Measurements from ENCODE around the gene UBE2E2.
"Not testable (repeated sequence)": the region's sequence is repeated elsewhere in the genome, so short reads cannot be mapped to it uniquely, and the experiment has no call there.

Gene UBE2E2

GRCh38 chr3:23329471-23330105 lies 126.5 kb downstream of the UBE2E2 start:
- Mint-ChIP-seq H3K4me3 (no peak overlapping the region), H3K27me3 (ENCODE audit: low read depth) (no peaks in the 10 kb centered on the region), H3K4me1 (no peaks in the 10 kb centered on the region), H3K9me3 (peaks cover 9% of the 10 kb centered on the region), H3K36me3 (ENCODE audit: low read depth) (peaks cover 7% of the 10 kb centered on the region), H3K27ac (no peak overlapping the region)
- TF ChIP-seq, protein P1, sequence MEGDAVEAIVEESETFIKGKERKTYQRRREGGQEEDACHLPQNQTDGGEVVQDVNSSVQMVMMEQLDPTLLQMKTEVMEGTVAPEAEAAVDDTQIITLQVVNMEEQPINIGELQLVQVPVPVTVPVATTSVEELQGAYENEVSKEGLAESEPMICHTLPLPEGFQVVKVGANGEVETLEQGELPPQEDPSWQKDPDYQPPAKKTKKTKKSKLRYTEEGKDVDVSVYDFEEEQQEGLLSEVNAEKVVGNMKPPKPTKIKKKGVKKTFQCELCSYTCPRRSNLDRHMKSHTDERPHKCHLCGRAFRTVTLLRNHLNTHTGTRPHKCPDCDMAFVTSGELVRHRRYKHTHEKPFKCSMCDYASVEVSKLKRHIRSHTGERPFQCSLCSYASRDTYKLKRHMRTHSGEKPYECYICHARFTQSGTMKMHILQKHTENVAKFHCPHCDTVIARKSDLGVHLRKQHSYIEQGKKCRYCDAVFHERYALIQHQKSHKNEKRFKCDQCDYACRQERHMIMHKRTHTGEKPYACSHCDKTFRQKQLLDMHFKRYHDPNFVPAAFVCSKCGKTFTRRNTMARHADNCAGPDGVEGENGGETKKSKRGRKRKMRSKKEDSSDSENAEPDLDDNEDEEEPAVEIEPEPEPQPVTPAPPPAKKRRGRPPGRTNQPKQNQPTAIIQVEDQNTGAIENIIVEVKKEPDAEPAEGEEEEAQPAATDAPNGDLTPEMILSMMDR (IDR thresholded peaks at IDR 0.05; ENCODE audit: unreplicated experiment in 3 of 3): no peak

DNA sequence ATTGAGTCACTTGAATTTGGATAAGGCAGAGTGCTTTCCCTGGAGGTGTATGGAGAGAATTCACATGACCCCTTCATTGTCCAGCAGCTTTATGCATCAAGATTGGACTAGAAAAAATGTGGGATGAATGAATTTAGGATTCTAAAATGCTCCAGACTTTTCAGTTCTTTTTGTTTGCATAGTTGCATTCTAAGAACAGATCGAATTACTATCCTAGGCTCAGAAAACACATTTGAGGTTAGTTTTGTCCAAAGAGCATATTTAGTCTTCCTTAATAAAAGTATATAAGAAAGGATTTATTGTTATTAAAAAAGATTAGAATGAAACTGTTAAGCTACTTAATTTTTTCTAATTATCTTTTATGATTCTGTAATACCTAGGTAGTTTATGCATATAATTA lies 127.4 kb downstream of the UBE2E2 start:
- peaks cover 6% of the 10 kb centered on the region for H3K36me3 Mint-ChIP-seq (ENCODE audit: low read depth)
- H3K4me3 Mint-ChIP-seq: no peak overlapping the region
- peaks cover 8% of the 10 kb centered on the region for H3K9me3 Mint-ChIP-seq
- no peak overlapping the region for H3K27ac Mint-ChIP-seq
- H3K27me3 Mint-ChIP-seq (ENCODE audit: low read depth): no peaks in the 10 kb centered on the region
- TF ChIP-seq, protein P1 (IDR thresholded peaks at IDR 0.05; ENCODE audit: unreplicated experiment in 3 of 3): no peak
- no peaks in the 10 kb centered on the region for H3K4me1 Mint-ChIP-seq

DNA sequence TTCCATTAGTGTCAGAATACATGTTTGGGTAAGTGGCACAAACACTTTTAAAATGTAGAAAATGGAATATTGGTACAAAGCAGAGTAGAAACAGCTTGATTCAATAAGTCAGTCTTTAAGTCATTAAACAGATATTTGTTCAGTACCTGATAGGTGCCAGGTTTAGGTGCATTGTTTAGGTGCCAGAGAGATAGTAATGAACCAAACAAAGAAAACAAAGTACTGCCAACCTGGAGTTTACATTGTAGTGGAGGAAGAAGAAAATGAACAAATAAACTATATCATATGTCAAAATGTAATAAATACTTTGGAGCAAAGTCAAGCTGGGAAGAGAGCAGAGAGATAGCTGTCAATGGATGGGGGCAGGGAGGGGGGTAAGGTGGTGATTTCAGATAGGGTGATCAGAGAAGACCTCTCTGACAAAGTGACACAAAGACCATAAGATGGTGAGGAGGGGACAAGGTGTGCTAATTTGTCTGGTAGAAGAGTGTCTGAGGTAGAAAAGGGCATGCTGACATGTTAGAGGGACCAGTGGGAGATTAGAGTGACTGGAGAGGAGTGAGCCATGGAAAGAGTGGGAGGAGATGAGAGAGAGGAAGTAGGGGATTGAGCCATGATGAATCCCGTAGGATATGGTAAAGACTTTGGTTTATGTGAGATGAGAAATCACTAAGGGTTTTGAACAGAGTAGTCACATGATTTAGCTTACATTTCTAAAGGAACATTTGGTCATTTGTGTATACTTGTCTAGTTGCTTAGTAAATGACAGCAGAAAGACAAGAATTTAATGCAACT lies 128.2 kb downstream of the UBE2E2 start:
- TF ChIP-seq, protein P1 (IDR thresholded peaks at IDR 0.05; ENCODE audit: unreplicated experiment in 3 of 3): no peak
- H3K4me1 Mint-ChIP-seq: no peaks in the 10 kb centered on the region
- peaks cover 5% of the 10 kb centered on the region for H3K9me3 Mint-ChIP-seq
- peaks cover 4% of the 10 kb centered on the region for H3K36me3 Mint-ChIP-seq (ENCODE audit: low read depth)
- H3K27me3 Mint-ChIP-seq (ENCODE audit: low read depth): no peaks in the 10 kb centered on the region
- H3K4me3 Mint-ChIP-seq: no peak overlapping the region
- H3K27ac Mint-ChIP-seq: no peak overlapping the region

- H3K4me3 Mint-ChIP-seq: no peak overlapping the region
- TF ChIP-seq, protein P1 (IDR thresholded peaks at IDR 0.05; ENCODE audit: unreplicated experiment in 3 of 3): no peak
- no peak overlapping the region for H3K27ac Mint-ChIP-seq
- H3K4me1 Mint-ChIP-seq: no peaks in the 10 kb centered on the region
- no peaks in the 10 kb centered on the region for H3K36me3 Mint-ChIP-seq (ENCODE audit: low read depth)
- peaks cover 2% of the 10 kb centered on the region for H3K9me3 Mint-ChIP-seq
- H3K27me3 Mint-ChIP-seq (ENCODE audit: low read depth): no peaks in the 10 kb centered on the region
Observed at GRCh38 chr3:23333633-23334032, 130.5 kb downstream of the UBE2E2 start.

DNA sequence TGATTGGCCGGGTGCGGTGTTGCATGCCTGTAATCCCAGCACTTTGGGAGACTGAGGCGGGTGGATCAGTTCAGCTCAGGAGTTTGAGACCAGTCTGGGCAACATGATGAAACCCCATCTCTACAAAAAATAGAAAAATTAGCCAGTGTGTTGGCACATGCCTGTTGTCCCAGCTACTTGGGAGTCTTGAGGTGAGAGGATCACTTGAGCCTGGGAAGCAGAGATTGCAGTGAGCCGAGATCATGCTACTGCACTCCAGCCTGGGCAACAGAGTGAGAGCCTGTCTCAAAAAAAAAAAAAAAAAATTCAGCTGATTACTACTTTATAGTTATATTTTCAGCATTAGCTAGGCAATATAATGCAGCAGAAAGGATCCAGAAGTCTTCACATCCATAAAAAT lies 133.7 kb downstream of the UBE2E2 start:
- not testable (repeated sequence) for H3K4me1 Mint-ChIP-seq

DNA sequence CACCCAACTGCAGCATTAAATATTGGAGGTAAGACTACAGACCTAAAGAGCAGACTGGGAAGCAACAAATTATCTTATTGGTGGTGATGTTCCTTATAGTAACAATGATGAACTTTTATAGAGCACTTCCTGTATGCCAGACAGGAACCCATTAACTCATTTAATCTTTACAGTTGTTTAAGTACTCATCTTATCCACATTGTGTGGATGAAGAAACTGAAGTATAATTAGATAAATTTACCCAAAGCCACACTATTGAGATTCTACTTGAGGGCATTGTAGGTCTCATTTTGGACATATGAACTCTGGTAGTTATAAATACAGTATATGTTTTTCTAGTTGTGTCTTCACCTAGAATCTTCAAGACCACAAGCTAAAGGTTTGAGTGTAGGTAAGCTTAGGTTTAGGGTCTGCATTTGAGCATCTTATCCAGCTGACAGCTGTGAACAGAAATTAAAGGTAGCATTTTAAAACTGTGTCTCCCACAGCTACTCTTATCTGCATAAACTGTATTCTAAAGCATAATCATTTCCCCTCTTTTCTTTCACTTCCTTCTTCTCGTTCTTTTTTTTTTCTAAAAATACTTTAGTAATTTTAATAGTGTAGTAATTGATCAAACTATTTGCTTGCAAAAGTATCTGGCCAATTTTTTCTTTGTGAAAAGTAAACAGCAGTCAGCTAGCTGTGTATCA lies 138.2 kb downstream of the UBE2E2 start:
- H3K4me1 Mint-ChIP-seq: no peaks in the 10 kb centered on the region
- no peaks in the 10 kb centered on the region for H3K36me3 Mint-ChIP-seq (ENCODE audit: low read depth)
- no peak overlapping the region for H3K4me3 Mint-ChIP-seq
- no peak overlapping the region for H3K27ac Mint-ChIP-seq
- no peaks in the 10 kb centered on the region for H3K27me3 Mint-ChIP-seq (ENCODE audit: low read depth)
- no peaks in the 10 kb centered on the region for H3K9me3 Mint-ChIP-seq
- TF ChIP-seq, protein P1 (IDR thresholded peaks at IDR 0.05; ENCODE audit: unreplicated experiment in 3 of 3): no peak

More for the DNA sequence above, 133.7 kb downstream of the UBE2E2 start:
- H3K27ac Mint-ChIP-seq; H3K36me3 Mint-ChIP-seq (ENCODE audit: low read depth); H3K27me3 Mint-ChIP-seq (ENCODE audit: low read depth); H3K4me3 Mint-ChIP-seq; H3K9me3 Mint-ChIP-seq: not testable (repeated sequence)
